ENCODE results near the gene NPB.
"Not testable (repeated sequence)": the region's sequence is repeated elsewhere in the genome, so short reads cannot be mapped to it uniquely, and the experiment has no call there.

The NPB gene

DNA sequence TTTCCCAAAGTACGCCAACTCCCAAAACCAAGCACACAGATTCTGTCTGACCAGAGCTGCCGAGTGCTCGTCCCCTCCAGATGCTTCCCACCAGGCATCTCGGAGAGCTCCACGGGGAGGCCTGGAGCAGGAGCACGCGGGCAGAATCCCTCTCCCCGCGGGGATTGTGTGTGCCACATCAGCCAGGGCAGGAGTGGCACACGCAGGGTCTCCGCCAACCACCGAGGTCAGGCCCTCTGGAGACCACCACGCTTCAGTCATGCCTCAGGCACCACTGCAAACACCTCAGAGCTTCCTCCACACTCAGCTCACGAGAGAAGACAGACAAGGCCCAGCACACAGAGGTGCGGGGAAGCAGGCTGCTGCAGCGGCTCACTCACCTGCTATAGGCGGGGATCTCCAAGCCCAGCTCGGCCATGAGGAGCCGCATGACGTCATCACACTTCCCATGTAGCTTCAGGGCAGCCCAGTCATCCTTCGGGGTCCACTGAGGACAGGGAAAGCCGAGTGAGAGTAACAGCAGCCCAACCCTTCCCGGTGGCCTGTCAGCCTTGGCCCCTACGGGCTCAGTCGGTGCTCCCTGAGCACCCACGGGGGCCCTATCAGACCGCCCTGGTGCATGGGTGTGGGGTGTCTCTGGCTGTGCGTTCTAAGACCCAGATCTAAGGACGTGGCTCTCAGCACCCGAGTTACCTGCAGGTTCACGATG is 11.5 kb downstream of the NPB start:
- DNase-seq, result no peak

- no peak for DNase-seq
Observed at GRCh38 chr17:81914103-81914850, 12.2 kb downstream of the NPB start.

- DNase-seq, result no peak
Observed at GRCh38 chr17:81915331-81915730, 13.3 kb downstream of the NPB start.

GRCh38 chr17:81916234-81917001 is 14.4 kb downstream of the NPB start:
- DNase-seq, result peak; percentile 4

DNA sequence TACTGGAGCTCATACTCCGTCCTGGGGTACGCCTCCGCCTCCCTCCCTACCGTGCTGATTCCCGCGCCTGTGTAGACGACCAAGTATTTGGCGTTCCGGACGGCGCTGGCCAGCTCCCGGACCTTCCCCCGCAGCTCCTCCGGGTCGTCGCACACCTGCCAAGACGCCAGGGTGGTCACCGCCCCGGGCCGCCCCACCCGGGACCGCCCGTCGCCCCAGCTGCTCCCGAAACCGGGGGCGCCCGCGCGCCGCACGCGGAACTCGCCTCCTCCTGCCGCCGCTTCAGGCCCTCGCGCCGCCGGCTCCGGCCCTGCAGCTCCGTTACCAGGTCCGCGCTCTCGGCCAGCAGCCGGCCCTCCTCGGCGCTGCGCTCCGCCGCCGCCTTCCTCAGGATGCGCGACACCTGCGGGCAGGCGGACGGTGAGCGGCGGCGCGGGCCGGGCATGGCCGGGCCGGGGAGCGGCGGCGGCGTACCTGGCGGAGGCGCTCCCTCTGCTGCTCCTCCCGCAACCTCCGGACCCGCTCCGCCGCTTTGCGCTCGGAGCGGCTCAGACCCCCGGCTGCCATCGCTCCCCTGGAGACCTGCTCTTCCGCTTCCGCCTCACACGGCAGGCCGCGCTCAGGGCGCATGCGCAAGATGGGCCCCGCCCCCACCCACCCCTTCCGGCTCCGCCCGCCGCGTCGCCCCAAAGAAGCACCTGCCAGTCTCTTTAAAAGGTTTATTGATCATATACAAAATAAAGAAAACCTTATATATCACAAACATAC is 15.7 kb downstream of the NPB start, which contains the start of gene SIRT7:
Gene SIRT7, minus strand, starts transcription at position 612 of the 768 bp plus-strand sequence. Its CDS starts 45 bp downstream, at position 567.
- DNase-seq, result peak; percentile 55

DNA sequence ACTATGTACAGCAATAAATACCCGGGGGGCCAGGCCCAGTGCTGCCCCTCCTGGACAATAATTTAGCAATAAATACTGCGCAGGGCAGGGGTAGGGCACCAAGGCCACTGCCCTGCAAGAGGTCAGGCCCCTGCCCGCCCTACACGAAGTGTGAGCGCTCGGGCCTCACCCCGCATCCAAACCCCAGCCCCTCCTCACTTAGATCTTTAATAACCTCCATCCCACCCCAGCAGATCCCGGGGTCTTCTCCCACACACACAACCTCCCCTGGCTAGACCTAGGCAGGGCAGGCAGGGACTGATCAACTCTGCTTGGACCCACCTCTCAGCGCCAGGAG is 16.3 kb downstream of the NPB start:
- not testable (repeated sequence) for DNase-seq

- DNase-seq, result no peak
Observed at GRCh38 chr17:81918832-81919545, 17.0 kb downstream of the NPB start.

DNA sequence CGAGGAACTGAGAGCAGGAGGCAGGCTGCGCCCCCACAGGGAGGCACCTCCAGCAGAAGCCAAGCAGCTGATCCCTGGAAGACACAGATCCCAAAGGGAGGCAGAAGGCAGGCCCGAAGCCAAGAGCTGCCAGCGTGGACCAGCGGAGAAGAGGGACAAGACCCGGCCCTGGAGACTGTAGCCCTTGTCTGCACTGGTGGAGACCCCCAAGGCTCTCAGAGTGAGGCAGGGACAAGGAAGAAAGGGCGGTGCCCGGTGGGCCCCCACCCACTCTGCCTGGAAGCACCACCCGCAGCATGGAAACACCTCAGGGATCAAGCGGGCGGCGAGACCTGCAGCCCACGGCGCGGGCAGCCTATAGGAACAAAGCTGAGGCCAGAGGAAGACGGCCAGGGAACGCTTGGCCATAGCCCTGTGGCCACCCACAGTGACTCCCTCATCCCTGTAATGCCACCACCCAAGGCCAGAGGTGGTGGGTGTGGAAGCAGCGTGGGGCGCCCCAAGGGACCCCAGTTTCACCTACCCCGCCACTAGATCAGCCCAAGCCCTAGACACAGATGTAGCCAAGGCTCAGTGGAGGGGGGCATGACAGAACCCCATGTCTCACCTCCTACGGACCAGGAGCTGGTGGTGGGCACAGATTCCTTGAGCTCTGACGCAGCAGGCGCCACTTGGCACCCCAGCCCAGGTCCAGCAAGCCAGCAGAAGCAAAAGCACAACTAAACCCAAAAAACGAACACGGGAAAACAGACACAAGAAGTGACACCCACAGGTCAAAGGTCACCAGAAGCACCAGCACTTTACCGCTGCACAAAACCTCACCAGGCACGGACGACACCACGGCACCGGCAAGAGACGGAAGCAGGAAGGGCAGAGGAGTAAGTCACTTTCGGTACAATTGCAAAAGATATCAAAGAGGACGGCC is 18.8 kb downstream of the NPB start:
- no peak for DNase-seq

DNA sequence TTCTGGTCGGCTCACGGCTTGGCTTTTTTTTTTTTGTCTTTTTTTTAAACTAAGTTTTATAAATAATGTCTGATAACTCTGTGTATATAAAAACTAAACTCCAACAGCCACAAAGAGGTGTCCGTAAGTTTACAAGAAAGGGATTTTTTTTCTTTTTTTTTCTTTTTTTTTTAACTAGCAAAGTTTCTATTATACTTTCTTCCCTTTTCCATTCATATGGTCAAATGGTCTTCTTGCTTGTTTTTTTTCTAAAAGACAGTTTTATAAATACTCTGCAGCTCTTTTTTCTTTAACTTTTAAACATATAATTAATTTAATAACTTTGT is 19.5 kb downstream of the NPB start:
- no peak for DNase-seq

GRCh38 chr17:81921996-81922565 is 20.0 kb downstream of the NPB start:
- DNase-seq, result no peak

- no peak for DNase-seq
Observed at GRCh38 chr17:81922566-81923301, 20.7 kb downstream of the NPB start.

- peak; percentile 56 for DNase-seq
Observed at GRCh38 chr17:81923302-81924260, 21.5 kb downstream of the NPB start.

GRCh38 chr17:81924557-81925532 is 22.8 kb downstream of the NPB start:
- DNase-seq, result no peak

GRCh38 chr17:81925860-81926450 is 23.9 kb downstream of the NPB start:
- DNase-seq, result no peak

DNA sequence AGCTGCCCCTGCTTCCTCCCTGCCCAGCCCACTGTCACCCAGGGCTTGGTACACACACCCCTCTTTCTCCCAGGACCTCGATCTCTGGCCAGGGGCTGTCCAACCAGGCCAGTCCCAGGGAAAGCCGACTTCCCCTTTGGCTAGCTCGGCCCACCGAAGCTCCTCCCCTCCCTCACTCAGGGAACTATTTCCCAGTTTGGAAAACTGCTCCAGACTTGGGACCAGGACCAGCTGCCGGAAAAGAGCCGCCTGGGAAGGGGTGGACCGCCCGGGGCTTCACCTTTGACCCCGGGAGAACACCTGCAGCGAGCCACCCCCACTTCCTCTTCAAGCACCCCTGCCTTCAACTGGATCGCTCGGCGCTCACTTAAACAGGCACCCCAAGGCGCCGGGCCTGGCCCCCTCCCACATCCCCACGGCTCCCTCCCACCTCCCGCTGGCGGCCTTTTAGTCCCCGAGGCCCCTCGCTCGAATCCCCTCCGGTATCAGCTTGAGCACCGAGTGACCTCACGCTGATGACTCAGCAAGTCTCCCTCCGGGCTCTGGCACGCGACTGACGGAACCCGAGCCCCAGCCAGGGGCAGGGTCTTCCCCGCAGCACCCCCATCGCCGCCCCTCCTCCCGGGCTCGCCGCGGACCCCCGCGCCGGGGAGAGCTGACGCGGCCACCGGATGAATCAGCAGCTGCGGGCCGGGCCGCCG is 24.6 kb downstream of the NPB start:
- DNase-seq, result peak; percentile 48

DNA sequence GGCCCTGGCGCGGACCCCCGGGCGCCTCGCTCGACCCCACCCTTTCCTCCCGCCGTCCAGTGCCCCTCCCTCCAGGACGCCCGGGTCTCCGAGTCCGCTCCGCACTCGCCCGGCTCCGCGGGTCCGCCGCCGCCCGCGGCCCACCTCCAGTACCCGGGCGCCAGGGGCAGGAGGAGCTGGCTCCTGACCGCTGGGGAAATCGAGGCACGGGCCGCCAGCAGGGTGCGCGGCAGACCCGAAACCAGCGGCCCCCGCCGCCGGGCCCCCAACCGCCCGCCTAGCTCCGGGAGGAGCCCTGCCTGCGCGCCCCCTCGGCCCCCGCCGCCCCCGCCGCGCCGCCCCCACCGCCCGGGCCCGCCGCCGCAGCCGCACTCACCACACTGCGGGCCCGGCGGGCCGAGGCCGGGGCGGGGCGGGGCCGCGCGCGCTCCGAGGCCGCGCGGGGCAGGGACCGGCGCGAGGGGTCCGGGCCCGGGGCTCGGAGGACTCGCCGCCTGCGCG is 25.2 kb downstream of the NPB start:
- no peak for DNase-seq

Measured in kidney glomerular epithelial cell (primary cell).